IMR-90 (cell line): ENCODE measurements around the gene ABCA3. TPM values are rescaled to one million over a fixed set of nuclear protein-coding genes. Genes with fewer than 3 reads are reported as not detected.

ENCODE experiments used
- ATAC-seq: fragments of 200-7000 bp; cut with Tn5 transposase; 2 replicates; pipeline ENCODE4 v1.9.1; 2020; ENCODE audit warnings: low read depth, mild to moderate bottlenecking, moderate library complexity
- BruUV-seq: library from RNA; stranded (reverse); fragments of 400-500 nt; replicated peaks from 2 replicates; lab custom pipeline; 2021; lab: Mats Ljungman, UMichigan
- CTCF ChIA-PET: fragments of 300-600 bp; formaldehyde crosslinking; extraction: SDS; loops from one replicate; lab custom pipeline; 2021; ENCODE audit warnings: antibody characterized with exemption; lab: Yijun Ruan, JAX
- POLR2A ChIA-PET: fragments of 300-600 bp; sonication (Branson Sonifier 250); formaldehyde crosslinking; loops from one replicate; lab custom pipeline; 2022; ENCODE audit warnings: antibody characterized with exemption; ENCODE audit not compliant: unreplicated experiment; lab: Charles Lee
- DNase-seq: peaks from one replicate; pipeline ENCODE4 v3.0.0; 2013
- H2AFZ ChIP-seq: replicated peaks from 2 replicates; pipeline ENCODE3; 2013; ENCODE audit warnings: low read length, mild to moderate bottlenecking; ENCODE audit not compliant: poor library complexity
- H2AK5ac ChIP-seq: 2 replicates; pipeline ENCODE4 v1.6.1; 2013; ENCODE audit warnings: low read depth, low read length, inconsistent platforms
- H2AK9ac ChIP-seq: replicated peaks from 2 replicates; pipeline ENCODE3; 2013; ENCODE audit warnings: mild to moderate bottlenecking, low read depth, low read length, moderate library complexity; ENCODE audit not compliant: poor library complexity
- H2BK120ac ChIP-seq: 2 replicates; pipeline ENCODE4 v1.6.1; 2013; ENCODE audit warnings: low read depth, low read length, inconsistent platforms
- H2BK15ac ChIP-seq: 3 replicates; pipeline ENCODE4 v1.6.1; 2013; ENCODE audit warnings: low read depth, low read length, inconsistent platforms
- H2BK20ac ChIP-seq: 2 replicates; pipeline ENCODE4 v1.6.1; 2013; ENCODE audit warnings: low read depth, mild to moderate bottlenecking, inconsistent platforms, low read length, moderate library complexity
- H2BK5ac ChIP-seq: 2 replicates; pipeline ENCODE4 v1.6.1; 2013; ENCODE audit warnings: mild to moderate bottlenecking, low read depth, low read length, inconsistent platforms; ENCODE audit not compliant: poor library complexity, severe bottlenecking
- H3K14ac ChIP-seq: replicated peaks from 2 replicates; pipeline ENCODE4 v1.6.1; 2013; ENCODE audit warnings: low read depth, low read length, inconsistent platforms
- H3K18ac ChIP-seq: 2 replicates; pipeline ENCODE4 v1.6.1; 2013; ENCODE audit warnings: low read depth, low read length, control low read depth
- H3K23ac ChIP-seq: 2 replicates; pipeline ENCODE4 v1.6.1; 2013; ENCODE audit warnings: low read depth, low read length, inconsistent platforms
- H3K27ac ChIP-seq: 2 replicates; pipeline ENCODE4 v1.5.1; 2013; ENCODE audit warnings: mild to moderate bottlenecking, control low read depth, low read length; ENCODE audit not compliant: insufficient read depth
- H3K27me3 ChIP-seq: 2 replicates; pipeline ENCODE4 v1.6.1; 2013; ENCODE audit warnings: low read length; ENCODE audit not compliant: control insufficient read depth, insufficient read depth
- H3K36me3 ChIP-seq: 2 replicates; pipeline ENCODE4 v1.6.1; 2013; ENCODE audit warnings: low read length, mixed read lengths; ENCODE audit not compliant: control insufficient read depth, insufficient read depth
- H3K4ac ChIP-seq: 2 replicates; pipeline ENCODE4 v1.6.1; 2013; ENCODE audit warnings: low read depth, low read length, inconsistent platforms
- H3K4me1 ChIP-seq: 2 replicates; pipeline ENCODE4 v1.6.1; 2013; ENCODE audit warnings: low read length, mixed read lengths; ENCODE audit not compliant: control insufficient read depth, insufficient read depth
- H3K4me2 ChIP-seq: 2 replicates; pipeline ENCODE4 v1.6.1; 2013; ENCODE audit warnings: low read depth, mild to moderate bottlenecking, control low read depth, low read length, moderate library complexity
- H3K4me3 ChIP-seq: 2 replicates; pipeline ENCODE4 v1.5.1; 2013; ENCODE audit warnings: low read depth, mild to moderate bottlenecking, control low read depth, low read length, moderate library complexity; ENCODE audit not compliant: insufficient read depth
- H3K56ac ChIP-seq: 2 replicates; pipeline ENCODE4 v1.6.1; 2013; ENCODE audit warnings: low read length, inconsistent platforms; ENCODE audit not compliant: insufficient read depth; ENCODE audit errors: extremely low read depth
- H3K79me1 ChIP-seq, 2 experiments: 2 replicates each; pipeline ENCODE4 v1.6.1; 2013; ENCODE audit warnings: low read length in 2 of 2, inconsistent platforms in 1 of 2, low read depth in 1 of 2
- H3K9ac ChIP-seq: 2 replicates; pipeline ENCODE4 v1.6.1; 2013; ENCODE audit warnings: low read depth, low read length, control low read depth
- H3K9me1 ChIP-seq: 2 replicates; pipeline ENCODE4 v1.6.1; 2013; ENCODE audit warnings: low read length, inconsistent platforms; ENCODE audit not compliant: insufficient read depth
- H3K9me3 ChIP-seq: 2 replicates; pipeline ENCODE4 v1.6.1; 2013; ENCODE audit warnings: low read length; ENCODE audit not compliant: control insufficient read depth, insufficient read depth
- H4K20me1 ChIP-seq: 2 replicates; pipeline ENCODE4 v1.6.1; 2013; ENCODE audit warnings: low read length, inconsistent platforms; ENCODE audit not compliant: insufficient read depth
- H4K5ac ChIP-seq: 2 replicates; pipeline ENCODE4 v1.6.1; 2013; ENCODE audit warnings: mild to moderate bottlenecking, low read depth, low read length, control low read depth
- H4K8ac ChIP-seq, 2 experiments: 2 replicates each; pipeline ENCODE4 v1.6.1; 2013; ENCODE audit warnings: low read depth in 2 of 2, low read length in 2 of 2, control low read depth in 1 of 2, inconsistent platforms in 1 of 2
- H4K91ac ChIP-seq: 2 replicates; pipeline ENCODE4 v1.6.1; 2013; ENCODE audit warnings: low read depth, low read length, inconsistent platforms; ENCODE audit not compliant: insufficient read depth
- BHLHE40 ChIP-seq: fragments of 150-350 bp; IDR thresholded peaks from 2 replicates; pipeline ENCODE4 v1.6.1; 2016; ENCODE audit warnings: mild to moderate bottlenecking, low read depth, low read length
- CEBPB ChIP-seq: IDR thresholded peaks from 2 replicates; pipeline ENCODE4 v1.6.1; 2012; ENCODE audit warnings: low read depth, low read length, improper control_type of control experiment
- FOS ChIP-seq: fragments of 150-350 bp; IDR thresholded peaks from 2 replicates; pipeline ENCODE4 v1.6.1; 2016; ENCODE audit warnings: low read depth, low read length
- MXI1 ChIP-seq: IDR thresholded peaks from 2 replicates; pipeline ENCODE4 v1.6.1; 2012; ENCODE audit warnings: low read depth, mild to moderate bottlenecking, low read length, moderate library complexity, borderline replicate concordance
- RAD21 ChIP-seq: IDR thresholded peaks from 2 replicates; pipeline ENCODE4 v1.6.1; 2012; ENCODE audit warnings: low read length, improper control_type of control experiment
- SMC3 ChIP-seq: fragments of 150-350 bp; IDR thresholded peaks from 2 replicates; pipeline ENCODE4 v1.6.1; 2016; ENCODE audit warnings: low read depth, mild to moderate bottlenecking, antibody characterized with exemption, low read length, moderate library complexity
- WGBS, 2 experiments: methylation state at CpG; one replicate each; pipeline versions ENCODE4 v1.1.5 to v1.1.7; 2013; ENCODE audit warnings: missing lambda C conversion rate in 2 of 2; ENCODE audit not compliant: insufficient read length in 1 of 2; ENCODE audit errors: extremely low coverage in 2 of 2; 5-methylcytosine and 5-hydroxymethylcytosine counted together
- dilution Hi-C: fragments of 300-500 bp; cut with HindIII; formaldehyde crosslinking; loops from one replicate; pipeline ENCODE4 v1.14.3; 2018; ENCODE audit warnings: low sequenced_read_pairs; ENCODE audit not compliant: unreplicated experiment
- in situ Hi-C: fragments of 300-500 bp; cut with MboI; formaldehyde crosslinking; loops from 3 replicates; pipeline ENCODE4 v1.14.3; 2019; ENCODE audit warnings: low sequenced_read_pairs, inconsistent platforms, mixed read lengths
- intact Hi-C: fragments of 100-400 bp; cut with micrococcal nuclease; formaldehyde crosslinking; loops from 2 replicates; pipeline ENCODE4 v1.10.0; 2022
- polyA plus RNA-seq, 3 experiments: library from polyadenylated mRNA; depleted of rRNA; stranded (reverse); fragments of >200 nt; gene quantifications; 2 replicates each; pipeline ENCODE4 v1.2.3, GENCODE V29; 2012; ENCODE audit warnings: low replicate concordance in 1 of 3
- total RNA-seq: library from RNA; depleted of rRNA; stranded (reverse); fragments of >200 nt; gene quantifications from 2 replicates; pipeline ENCODE4 v1.2.3, GENCODE V29; 2012
- TF ChIP-seq, protein P1 (sequence below): fragments of 150-350 bp; IDR thresholded peaks from 2 replicates; pipeline ENCODE4 v1.6.1; 2017; ENCODE audit warnings: mild to moderate bottlenecking, antibody characterized with exemption, low read length, low read depth
- TF ChIP-seq, protein P2 (sequence below): conservative IDR thresholded peaks from 2 replicates; pipeline ENCODE4 v1.5.1; 2012; ENCODE audit warnings: mild to moderate bottlenecking, low read depth, low read length, improper control_type of control experiment
- TF ChIP-seq, protein P3 (sequence below): fragments of 150-350 bp; IDR thresholded peaks from 2 replicates; pipeline ENCODE4 v1.6.1; 2016; ENCODE audit warnings: low read depth, mild to moderate bottlenecking, low read length, moderate library complexity, borderline replicate concordance

Gene ABCA3
- total and polyA plus RNA-seq, 2 of the 4 experiments (the other 2 are of a cell fraction) = 0.18 to 0.22 TPM

DNA sequence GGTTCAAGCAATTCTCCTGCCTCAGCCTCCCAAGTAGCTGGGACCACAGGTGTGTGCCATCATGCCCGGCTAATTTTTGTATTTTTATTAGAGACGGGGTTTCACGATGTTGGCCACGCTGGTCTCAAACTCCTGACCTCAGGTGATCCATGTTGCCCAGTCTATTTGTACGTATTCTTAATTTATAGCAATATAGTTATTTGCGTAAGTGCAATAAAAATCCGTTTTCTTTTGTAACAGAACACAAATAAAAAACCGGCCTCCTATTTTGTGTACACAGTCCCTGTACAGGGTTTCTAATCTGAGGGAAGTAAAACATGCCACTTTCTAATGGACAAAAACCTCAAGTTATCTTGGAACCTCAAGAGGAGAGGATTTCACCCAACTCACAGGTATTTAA, 80.3 kb downstream of the ABCA3 start:
- no peak overlapping the region for H3K9ac ChIP-seq
- no peak overlapping the region for H2BK120ac ChIP-seq
- no peak overlapping the region for H3K56ac ChIP-seq
- H4K8ac ChIP-seq = no peak overlapping the region
- no peak overlapping the region for H3K27ac ChIP-seq
- DNase-seq = no peak
- H3K23ac ChIP-seq = no peak overlapping the region
- no peak overlapping the region for H2BK15ac ChIP-seq
- H3K18ac ChIP-seq = no peak overlapping the region
- TF ChIP-seq MXI1 (no peak), CEBPB (no peak), FOS (no peak), SMC3 (no peak), BHLHE40 (no peak), RAD21 (no peak)
- TF ChIP-seq, protein P1, sequence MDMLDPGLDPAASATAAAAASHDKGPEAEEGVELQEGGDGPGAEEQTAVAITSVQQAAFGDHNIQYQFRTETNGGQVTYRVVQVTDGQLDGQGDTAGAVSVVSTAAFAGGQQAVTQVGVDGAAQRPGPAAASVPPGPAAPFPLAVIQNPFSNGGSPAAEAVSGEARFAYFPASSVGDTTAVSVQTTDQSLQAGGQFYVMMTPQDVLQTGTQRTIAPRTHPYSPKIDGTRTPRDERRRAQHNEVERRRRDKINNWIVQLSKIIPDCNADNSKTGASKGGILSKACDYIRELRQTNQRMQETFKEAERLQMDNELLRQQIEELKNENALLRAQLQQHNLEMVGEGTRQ = no peak
- TF ChIP-seq, protein P2, sequence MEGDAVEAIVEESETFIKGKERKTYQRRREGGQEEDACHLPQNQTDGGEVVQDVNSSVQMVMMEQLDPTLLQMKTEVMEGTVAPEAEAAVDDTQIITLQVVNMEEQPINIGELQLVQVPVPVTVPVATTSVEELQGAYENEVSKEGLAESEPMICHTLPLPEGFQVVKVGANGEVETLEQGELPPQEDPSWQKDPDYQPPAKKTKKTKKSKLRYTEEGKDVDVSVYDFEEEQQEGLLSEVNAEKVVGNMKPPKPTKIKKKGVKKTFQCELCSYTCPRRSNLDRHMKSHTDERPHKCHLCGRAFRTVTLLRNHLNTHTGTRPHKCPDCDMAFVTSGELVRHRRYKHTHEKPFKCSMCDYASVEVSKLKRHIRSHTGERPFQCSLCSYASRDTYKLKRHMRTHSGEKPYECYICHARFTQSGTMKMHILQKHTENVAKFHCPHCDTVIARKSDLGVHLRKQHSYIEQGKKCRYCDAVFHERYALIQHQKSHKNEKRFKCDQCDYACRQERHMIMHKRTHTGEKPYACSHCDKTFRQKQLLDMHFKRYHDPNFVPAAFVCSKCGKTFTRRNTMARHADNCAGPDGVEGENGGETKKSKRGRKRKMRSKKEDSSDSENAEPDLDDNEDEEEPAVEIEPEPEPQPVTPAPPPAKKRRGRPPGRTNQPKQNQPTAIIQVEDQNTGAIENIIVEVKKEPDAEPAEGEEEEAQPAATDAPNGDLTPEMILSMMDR = no peak
- TF ChIP-seq, protein P3, sequence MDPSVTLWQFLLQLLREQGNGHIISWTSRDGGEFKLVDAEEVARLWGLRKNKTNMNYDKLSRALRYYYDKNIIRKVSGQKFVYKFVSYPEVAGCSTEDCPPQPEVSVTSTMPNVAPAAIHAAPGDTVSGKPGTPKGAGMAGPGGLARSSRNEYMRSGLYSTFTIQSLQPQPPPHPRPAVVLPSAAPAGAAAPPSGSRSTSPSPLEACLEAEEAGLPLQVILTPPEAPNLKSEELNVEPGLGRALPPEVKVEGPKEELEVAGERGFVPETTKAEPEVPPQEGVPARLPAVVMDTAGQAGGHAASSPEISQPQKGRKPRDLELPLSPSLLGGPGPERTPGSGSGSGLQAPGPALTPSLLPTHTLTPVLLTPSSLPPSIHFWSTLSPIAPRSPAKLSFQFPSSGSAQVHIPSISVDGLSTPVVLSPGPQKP = no peak
- no peak overlapping the region for H3K4me2 ChIP-seq
- H4K5ac ChIP-seq = no peak overlapping the region
- H2BK5ac ChIP-seq = no peak overlapping the region
- peaks cover 60% of the 10 kb centered on the region for H3K36me3 ChIP-seq
- ATAC-seq = no peak
- ChIA-PET POLR2A (no interaction called here), CTCF (interaction anchor here (1.1 kb wide), 1 partner anchor 9 kb away, joined by 4 read pairs; the partner anchor contains the start of gene ECI1)
- no peak overlapping the region for H2BK20ac ChIP-seq
- peaks cover 47% of the 10 kb centered on the region for H4K20me1 ChIP-seq
- dilution Hi-C loops (no loop called here), in situ Hi-C loops (no loop called here), intact Hi-C loops (no loop called here)
- H3K4me3 ChIP-seq = no peak overlapping the region
- no peak overlapping the region for H4K91ac ChIP-seq
- no peak overlapping the region for H3K14ac ChIP-seq
- no peak overlapping the region for H3K4ac ChIP-seq
- no peaks in the 10 kb centered on the region for H3K4me1 ChIP-seq
- no peak overlapping the region for H2AK9ac ChIP-seq
- BruUV-seq = no TSS peak
- H2AFZ ChIP-seq = no peak overlapping the region
- H3K27me3 ChIP-seq = no peaks in the 10 kb centered on the region
- H3K9me1 ChIP-seq = peaks cover 3% of the 10 kb centered on the region
- H3K9me3 ChIP-seq = no peaks in the 10 kb centered on the region
- no peak overlapping the region for H2AK5ac ChIP-seq
- peaks cover 24 to 54% of the 10 kb centered on the region in 2 experiments for H3K79me1 ChIP-seq
- no CpG with 5 or more reads among the region's 8 CpGs for WGBS, 2 experiments
